Suprapubic skin (tissue), 3 donors: ENCODE data around the gene EYS.

Source experiments
- POLR2A ChIP-seq, 2 donors: fragments of 450-650 bp; IDR thresholded peaks; one replicate each; pipeline ENCODE4 v1.6.1; 2017; ENCODE audit warnings: antibody characterized with exemption in 2 of 2, mild to moderate bottlenecking in 2 of 2, moderate library complexity in 2 of 2
- TF ChIP-seq, protein P1 (sequence below), 2 donors: fragments of 200-600 bp in 1 of 2; fragments of 450-650 bp in 1 of 2; sonication (generic) in 1 of 2; IDR thresholded peaks; one replicate each; pipeline ENCODE4 v1.5.1; 2016 to 2019; ENCODE audit warnings: antibody characterized with exemption in 2 of 2, mild to moderate bottlenecking in 1 of 2, moderate library complexity in 1 of 2

DNA sequence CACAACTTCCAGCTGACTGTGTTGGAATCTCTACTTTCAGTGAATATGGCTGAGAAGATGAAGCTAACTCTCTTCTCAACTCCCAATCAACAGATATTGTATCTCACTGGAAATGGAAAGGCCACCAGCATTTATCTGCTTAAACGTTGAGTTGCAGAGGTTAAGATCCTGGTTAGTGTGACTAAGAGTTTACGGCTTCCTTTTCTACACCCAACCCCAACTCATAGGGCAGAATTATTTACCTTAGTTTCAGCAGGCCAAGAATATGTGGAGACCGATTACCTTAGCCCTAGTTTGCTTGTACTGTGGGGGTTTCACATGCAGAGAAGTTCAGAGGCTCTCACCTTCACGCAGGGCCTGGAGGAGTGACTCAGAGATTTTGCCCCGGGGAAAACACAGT lies 1026.6 kb downstream of the EYS start:
- TF ChIP-seq POLR2A (IDR thresholded peaks at IDR 0.05) = no peak
- TF ChIP-seq, protein P1, sequence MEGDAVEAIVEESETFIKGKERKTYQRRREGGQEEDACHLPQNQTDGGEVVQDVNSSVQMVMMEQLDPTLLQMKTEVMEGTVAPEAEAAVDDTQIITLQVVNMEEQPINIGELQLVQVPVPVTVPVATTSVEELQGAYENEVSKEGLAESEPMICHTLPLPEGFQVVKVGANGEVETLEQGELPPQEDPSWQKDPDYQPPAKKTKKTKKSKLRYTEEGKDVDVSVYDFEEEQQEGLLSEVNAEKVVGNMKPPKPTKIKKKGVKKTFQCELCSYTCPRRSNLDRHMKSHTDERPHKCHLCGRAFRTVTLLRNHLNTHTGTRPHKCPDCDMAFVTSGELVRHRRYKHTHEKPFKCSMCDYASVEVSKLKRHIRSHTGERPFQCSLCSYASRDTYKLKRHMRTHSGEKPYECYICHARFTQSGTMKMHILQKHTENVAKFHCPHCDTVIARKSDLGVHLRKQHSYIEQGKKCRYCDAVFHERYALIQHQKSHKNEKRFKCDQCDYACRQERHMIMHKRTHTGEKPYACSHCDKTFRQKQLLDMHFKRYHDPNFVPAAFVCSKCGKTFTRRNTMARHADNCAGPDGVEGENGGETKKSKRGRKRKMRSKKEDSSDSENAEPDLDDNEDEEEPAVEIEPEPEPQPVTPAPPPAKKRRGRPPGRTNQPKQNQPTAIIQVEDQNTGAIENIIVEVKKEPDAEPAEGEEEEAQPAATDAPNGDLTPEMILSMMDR (IDR thresholded peaks at IDR 0.05) = no peak
